ENCODE results near the gene SLC36A2. TPM values are rescaled to one million over a fixed set of nuclear protein-coding genes. Genes with fewer than 3 reads are reported as not detected.

Gene SLC36A2
- total RNA-seq, 2 experiments from 2014 or later, result not detected

- no peak for DNase-seq
- CTCF ChIA-PET, result interaction anchor here (1.4 kb wide), 1 partner anchor 35 kb away, joined by 4 read pairs; no protein-coding TSS in a partner anchor
- intact Hi-C loops (cut with micrococcal nuclease), result no loop called here
- TF ChIP-seq CTCF (IDR thresholded peaks at IDR 0.05), result no peak
- no peaks in the 10 kb centered on the region for H3K36me3 Mint-ChIP-seq (ENCODE audit: low read depth)
- H3K4me1 Mint-ChIP-seq (ENCODE audit: low read depth), result no peaks in the 10 kb centered on the region
- H3K27ac Mint-ChIP-seq, result no peak overlapping the region
- H3K9me3 Mint-ChIP-seq, result no peaks in the 10 kb centered on the region
- H3K4me3 Mint-ChIP-seq, result no peak overlapping the region
- H3K27me3 Mint-ChIP-seq, result peaks cover 3% of the 10 kb centered on the region
- POLR2A ChIA-PET, result no interaction called here
- no peak for ATAC-seq
These were observed 66.2 kb downstream of the SLC36A2 start for GRCh38 chr5:151281001-151281639.

GRCh38 chr5:151280443-151280842 lies 66.9 kb downstream of the SLC36A2 start:
- H3K9me3 Mint-ChIP-seq, result no peaks in the 10 kb centered on the region
- CTCF ChIA-PET, result interaction anchor here (1.4 kb wide), 1 partner anchor 36 kb away, joined by 4 read pairs; no protein-coding TSS in a partner anchor

GRCh38 chr5:151278845-151279244 lies 68.5 kb downstream of the SLC36A2 start:
- ATAC-seq, result no peak
- no peaks in the 10 kb centered on the region for H3K9me3 Mint-ChIP-seq
- peaks cover 3% of the 10 kb centered on the region for H3K27me3 Mint-ChIP-seq
- POLR2A ChIA-PET, result no interaction called here
- no peaks in the 10 kb centered on the region for H3K36me3 Mint-ChIP-seq (ENCODE audit: low read depth)
- H3K27ac Mint-ChIP-seq, result no peak overlapping the region
- DNase-seq, result no peak
- H3K4me1 Mint-ChIP-seq (ENCODE audit: low read depth), result no peaks in the 10 kb centered on the region
- no peak overlapping the region for H3K4me3 Mint-ChIP-seq
- CTCF ChIA-PET, result no interaction called here
- intact Hi-C loops (cut with micrococcal nuclease), result no loop called here
- TF ChIP-seq CTCF (IDR thresholded peaks at IDR 0.05), result no peak

More at GRCh38 chr5:151280443-151280842, 66.9 kb downstream of the SLC36A2 start:
- no peak for DNase-seq
- POLR2A ChIA-PET, result no interaction called here
- intact Hi-C loops (cut with micrococcal nuclease), result no loop called here
- Mint-ChIP-seq H3K4me3 (no peak overlapping the region), H3K27me3 (peaks cover 3% of the 10 kb centered on the region), H3K4me1 (ENCODE audit: low read depth) (no peaks in the 10 kb centered on the region), H3K27ac (no peak overlapping the region), H3K36me3 (ENCODE audit: low read depth) (no peaks in the 10 kb centered on the region)
- no peak for ATAC-seq
- no peak for TF ChIP-seq CTCF (IDR thresholded peaks at IDR 0.05)

- Mint-ChIP-seq H3K27me3 (no peaks in the 10 kb centered on the region), H3K36me3 (ENCODE audit: low read depth) (no peaks in the 10 kb centered on the region), H3K4me1 (ENCODE audit: low read depth) (no peaks in the 10 kb centered on the region), H3K4me3 (no peak overlapping the region), H3K9me3 (no peaks in the 10 kb centered on the region), H3K27ac (no peak overlapping the region)
- no peak for TF ChIP-seq CTCF (IDR thresholded peaks at IDR 0.05)
- intact Hi-C loops (cut with micrococcal nuclease), result no loop called here
- POLR2A ChIA-PET, result interaction anchor here (0.6 kb wide), 1 partner anchor 218 kb away, joined by 3 read pairs; no protein-coding TSS in a partner anchor
- CTCF ChIA-PET, result interaction anchor here (1.4 kb wide), 1 partner anchor 8 kb away, joined by 7 read pairs; no protein-coding TSS in a partner anchor
- DNase-seq (no peak), ATAC-seq (no peak)
These were observed 71.6 kb downstream of the SLC36A2 start for GRCh38 chr5:151275803-151276202.

GRCh38 chr5:151274666-151275065 lies 72.7 kb downstream of the SLC36A2 start:
- intact Hi-C loops (cut with micrococcal nuclease), result no loop called here
- H3K9me3 Mint-ChIP-seq, result no peaks in the 10 kb centered on the region
- no peaks in the 10 kb centered on the region for H3K4me1 Mint-ChIP-seq (ENCODE audit: low read depth)
- H3K27ac Mint-ChIP-seq, result no peak overlapping the region
- no peaks in the 10 kb centered on the region for H3K27me3 Mint-ChIP-seq
- CTCF ChIA-PET, result interaction anchor here (1.4 to 1.5 kb wide), 2 partner anchors 9 to 41 kb away, joined by 3 to 7 read pairs; no protein-coding TSS in a partner anchor
- H3K4me3 Mint-ChIP-seq, result no peak overlapping the region
- POLR2A ChIA-PET, result interaction anchor here (0.6 to 1.2 kb wide), 2 partner anchors 13 to 159 kb away, joined by 3 to 5 read pairs; no protein-coding TSS in a partner anchor
- no peaks in the 10 kb centered on the region for H3K36me3 Mint-ChIP-seq (ENCODE audit: low read depth)
- ATAC-seq (no peak), DNase-seq (no peak)
- no peak for TF ChIP-seq CTCF (IDR thresholded peaks at IDR 0.05)

All from activated CD8-positive, alpha-beta T cell treated with anti-CD3 and anti-CD28 coated beads for 36 hours (primary cell).